Measurements from ENCODE around the gene SH2B2. TPM values are rescaled to one million over a fixed set of nuclear protein-coding genes. Genes with fewer than 3 reads are reported as not detected.
A peak's percentile ranks its signal among the peaks of the same experiment; 100 is the strongest.

The SH2B2 gene
- total RNA-seq, 2 donors from 2014 or later: 2.0 to 2.1 TPM

GRCh38 chr7:102285540-102286236, 980 bp upstream of the SH2B2 start:
- no peaks in the 10 kb centered on the region for H3K36me3 Mint-ChIP-seq (ENCODE audit: low read depth)
- ATAC-seq (peak; percentile 15), DNase-seq (no peak)
- H3K9me3 ChIP-seq (ENCODE audit: control insufficient read depth, low read length, poor library complexity, severe bottlenecking): no peaks in the 10 kb centered on the region
- H3K4me1 Mint-ChIP-seq: peaks cover 22% of the 10 kb centered on the region
- peak overlapping the region; percentile 82 for H3K4me3 Mint-ChIP-seq
- peak overlapping the region; percentile 91 for H3K27ac Mint-ChIP-seq
- no peaks in the 10 kb centered on the region for H3K27me3 Mint-ChIP-seq

GRCh38 chr7:102287111-102287980, 678 bp downstream of the SH2B2 start:
- no peaks in the 10 kb centered on the region for H3K9me3 ChIP-seq (ENCODE audit: control insufficient read depth, low read length, poor library complexity, severe bottlenecking)
- Mint-ChIP-seq H3K4me1 (peaks cover 31% of the 10 kb centered on the region), H3K4me3 (peak overlapping the region; percentile 81), H3K27ac (no peak overlapping the region), H3K36me3 (ENCODE audit: low read depth) (no peaks in the 10 kb centered on the region), H3K27me3 (peaks cover 4% of the 10 kb centered on the region)
- ATAC-seq: no peak
- DNase-seq: no peak

GRCh38 chr7:102287981-102288278, 1.3 kb downstream of the SH2B2 start:
- Mint-ChIP-seq H3K27me3 (peaks cover 4% of the 10 kb centered on the region), H3K4me3 (peak overlapping the region; percentile 81), H3K36me3 (ENCODE audit: low read depth) (no peaks in the 10 kb centered on the region), H3K27ac (no peak overlapping the region), H3K4me1 (peaks cover 31% of the 10 kb centered on the region)
- DNase-seq (no peak), ATAC-seq (no peak)
- H3K9me3 ChIP-seq (ENCODE audit: control insufficient read depth, low read length, poor library complexity, severe bottlenecking): no peaks in the 10 kb centered on the region

GRCh38 chr7:102288285-102288930, 1.7 kb downstream of the SH2B2 start:
- ATAC-seq (no peak), DNase-seq (no peak)
- Mint-ChIP-seq H3K4me3 (peak overlapping the region; percentile 72), H3K27ac (no peak overlapping the region), H3K36me3 (ENCODE audit: low read depth) (no peaks in the 10 kb centered on the region), H3K4me1 (peaks cover 31% of the 10 kb centered on the region), H3K27me3 (peaks cover 4% of the 10 kb centered on the region)
- no peaks in the 10 kb centered on the region for H3K9me3 ChIP-seq (ENCODE audit: control insufficient read depth, low read length, poor library complexity, severe bottlenecking)

- no peaks in the 10 kb centered on the region for H3K36me3 Mint-ChIP-seq (ENCODE audit: low read depth)
- H3K4me1 Mint-ChIP-seq: peaks cover 31% of the 10 kb centered on the region
- no peak overlapping the region for H3K27ac Mint-ChIP-seq
- ATAC-seq (no peak), DNase-seq (no peak)
- peaks cover 4% of the 10 kb centered on the region for H3K27me3 Mint-ChIP-seq
- no peaks in the 10 kb centered on the region for H3K9me3 ChIP-seq (ENCODE audit: control insufficient read depth, low read length, poor library complexity, severe bottlenecking)
- no peak overlapping the region for H3K4me3 Mint-ChIP-seq
Measured at GRCh38 chr7:102289057-102289456, 2.4 kb downstream of the SH2B2 start.

GRCh38 chr7:102291056-102291915, 4.6 kb downstream of the SH2B2 start:
- ATAC-seq (peak; percentile 79), DNase-seq (no peak)
- Mint-ChIP-seq H3K4me3 (peak overlapping the region; percentile 71), H3K27me3 (peaks cover 4% of the 10 kb centered on the region), H3K27ac (no peak overlapping the region), H3K4me1 (peaks cover 19% of the 10 kb centered on the region), H3K36me3 (ENCODE audit: low read depth) (no peaks in the 10 kb centered on the region)
- no peaks in the 10 kb centered on the region for H3K9me3 ChIP-seq (ENCODE audit: control insufficient read depth, low read length, poor library complexity, severe bottlenecking)

GRCh38 chr7:102291916-102292267, 5.2 kb downstream of the SH2B2 start:
- no peak for ATAC-seq
- Mint-ChIP-seq H3K4me3 (peak overlapping the region; percentile 71), H3K4me1 (peaks cover 19% of the 10 kb centered on the region), H3K27ac (no peak overlapping the region), H3K27me3 (peaks cover 4% of the 10 kb centered on the region), H3K36me3 (ENCODE audit: low read depth) (no peaks in the 10 kb centered on the region)
- H3K9me3 ChIP-seq (ENCODE audit: control insufficient read depth, low read length, poor library complexity, severe bottlenecking): no peaks in the 10 kb centered on the region
- no peak for DNase-seq

- DNase-seq: no peak
- ATAC-seq: no peak
- H3K9me3 ChIP-seq (ENCODE audit: control insufficient read depth, low read length, poor library complexity, severe bottlenecking): no peaks in the 10 kb centered on the region
- no peak overlapping the region for H3K27ac Mint-ChIP-seq
- no peaks in the 10 kb centered on the region for H3K36me3 Mint-ChIP-seq (ENCODE audit: low read depth)
- peaks cover 19% of the 10 kb centered on the region for H3K4me1 Mint-ChIP-seq
- no peak overlapping the region for H3K4me3 Mint-ChIP-seq
- H3K27me3 Mint-ChIP-seq: peaks cover 4% of the 10 kb centered on the region
Measured at GRCh38 chr7:102292813-102293798, 6.4 kb downstream of the SH2B2 start.

- H3K9me3 ChIP-seq (ENCODE audit: control insufficient read depth, low read length, poor library complexity, severe bottlenecking): no peaks in the 10 kb centered on the region
- H3K27me3 Mint-ChIP-seq: peaks cover 4% of the 10 kb centered on the region
- peaks cover 9% of the 10 kb centered on the region for H3K4me1 Mint-ChIP-seq
- H3K36me3 Mint-ChIP-seq (ENCODE audit: low read depth): no peaks in the 10 kb centered on the region
- H3K27ac Mint-ChIP-seq: peak overlapping the region; percentile 53
- no peak for DNase-seq
- no peak for ATAC-seq
- no peak overlapping the region for H3K4me3 Mint-ChIP-seq
Measured at GRCh38 chr7:102294589-102294988, 7.9 kb downstream of the SH2B2 start.

GRCh38 chr7:102295346-102296178, 8.9 kb downstream of the SH2B2 start:
- Mint-ChIP-seq H3K27ac (peak overlapping the region; percentile 53), H3K4me1 (peaks cover 9% of the 10 kb centered on the region), H3K27me3 (peaks cover 4% of the 10 kb centered on the region), H3K36me3 (ENCODE audit: low read depth) (no peaks in the 10 kb centered on the region), H3K4me3 (no peak overlapping the region)
- no peak for ATAC-seq
- no peaks in the 10 kb centered on the region for H3K9me3 ChIP-seq (ENCODE audit: control insufficient read depth, low read length, poor library complexity, severe bottlenecking)
- no peak for DNase-seq

GRCh38 chr7:102296179-102296438, 9.4 kb downstream of the SH2B2 start:
- Mint-ChIP-seq H3K27ac (no peak overlapping the region), H3K27me3 (peaks cover 4% of the 10 kb centered on the region)
- no peaks in the 10 kb centered on the region for H3K9me3 ChIP-seq (ENCODE audit: control insufficient read depth, low read length, poor library complexity, severe bottlenecking)

More at GRCh38 chr7:102296179-102296438, 9.4 kb downstream of the SH2B2 start:
- ATAC-seq (no peak), DNase-seq (no peak)
- Mint-ChIP-seq H3K4me1 (peaks cover 9% of the 10 kb centered on the region), H3K4me3 (no peak overlapping the region), H3K36me3 (ENCODE audit: low read depth) (no peaks in the 10 kb centered on the region)
